K562 (cell line): ENCODE results near the gene TFCP2. TPM values are rescaled to one million over a fixed set of nuclear protein-coding genes. Genes with fewer than 3 reads are reported as not detected.

ENCODE experiments used
- ATAC-seq: fragments of 200-7000 bp; cut with Tn5 transposase; 3 replicates; pipeline ENCODE4 v1.9.1; 2020; ENCODE audit warnings: moderate library complexity
- BruUV-seq: library from RNA; stranded (reverse); fragments of 400-500 nt; replicated peaks from 2 replicates; lab custom pipeline; 2021; lab: Mats Ljungman, UMichigan
- CTCF ChIA-PET: fragments of 300-600 bp; formaldehyde crosslinking; extraction: SDS; loops from one replicate; lab custom pipeline; 2021; ENCODE audit warnings: low intra/inter-chr PET ratio; lab: Yijun Ruan, JAX
- POLR2A ChIA-PET: fragments of 300-600, 350-650 bp; sonication (Branson Sonifier 250); formaldehyde crosslinking; extraction: SDS; loops from one replicate; lab custom pipeline; 2021; ENCODE audit warnings: antibody characterized with exemption, inconsistent platforms; lab: Yijun Ruan, JAX
- DNase-seq, 4 experiments: peaks; one replicate each; pipeline versions ENCODE4 v3.0.0 to v3.0.0-alpha.2; 2011 to 2018; ENCODE audit warnings: low spot score in 3 of 4, mixed read lengths in 3 of 4; ENCODE audit errors: extremely low read depth in 1 of 4
- FAIRE-seq: peaks from 2 replicates; lab custom pipeline; 2011; peaks lifted over from hg19 to GRCh38; lab: Jason Lieb, UNC
- H2AFZ ChIP-seq: 2 replicates; pipeline ENCODE4 v1.6.0; 2011; ENCODE audit warnings: low read depth, low read length, control low read depth, inconsistent platforms
- H3K27ac ChIP-seq: fragments of 200-600 bp; 3 replicates; pipeline ENCODE4 v1.8.0; 2011; ENCODE audit warnings: low read depth, mild to moderate bottlenecking, control low read depth, inconsistent platforms, low read length, moderate library complexity, mixed read lengths; ENCODE audit errors: extremely low read depth
- H3K27me3 ChIP-seq, 2 experiments: fragments of 300-600 bp in 1 of 2; 2 replicates in 1 of 2; 3 replicates in 1 of 2; pipeline versions ENCODE4 v1.6.0 to v1.8.0; 2011; ENCODE audit warnings: inconsistent platforms in 2 of 2, low read length in 2 of 2, mild to moderate bottlenecking in 1 of 2, mixed read lengths in 1 of 2, moderate library complexity in 1 of 2; ENCODE audit not compliant: control insufficient read depth in 2 of 2, insufficient read depth in 2 of 2
- H3K36me3 ChIP-seq: fragments of 300-600 bp; 3 replicates; pipeline ENCODE4 v1.8.0; 2011; ENCODE audit warnings: mild to moderate bottlenecking, low read length, inconsistent platforms; ENCODE audit not compliant: control insufficient read depth, insufficient read depth
- H3K4me1 ChIP-seq, 2 experiments: fragments of 200-600 bp in 1 of 2; replicated peaks in 1 of 2; 2 replicates in 1 of 2; 3 replicates in 1 of 2; pipeline versions ENCODE4 v1.5.1 to v1.8.0; 2011; ENCODE audit warnings: inconsistent platforms in 2 of 2, low read length in 2 of 2, mild to moderate bottlenecking in 1 of 2, mixed read lengths in 1 of 2, moderate library complexity in 1 of 2; ENCODE audit not compliant: control insufficient read depth in 2 of 2, insufficient read depth in 2 of 2
- H3K4me2 ChIP-seq: 2 replicates; pipeline ENCODE4 v1.6.1; 2011; ENCODE audit warnings: low read length, control low read depth, inconsistent platforms, mixed read lengths; ENCODE audit not compliant: insufficient read depth
- H3K4me3 ChIP-seq: fragments of 200-600 bp; sonication (generic), shearing (Covaris generic); 2 replicates; pipeline ENCODE4 v1.5.1; 2016; ENCODE audit warnings: control low read depth, inconsistent platforms
- H3K79me2 ChIP-seq: fragments of 200-600 bp; 3 replicates; pipeline ENCODE4 v1.8.0; 2011; ENCODE audit warnings: low read length, inconsistent platforms; ENCODE audit not compliant: control insufficient read depth, insufficient read depth
- H3K9ac ChIP-seq, 2 experiments: 2 replicates each; pipeline versions ENCODE4 v1.6.0 to v1.6.1; 2011; ENCODE audit warnings: low read depth in 2 of 2, low read length in 2 of 2, control low read depth in 1 of 2, inconsistent platforms in 1 of 2, mild to moderate bottlenecking in 1 of 2, mixed read lengths in 1 of 2; ENCODE audit not compliant: insufficient read depth in 1 of 2
- H3K9me1 ChIP-seq: one replicate; pipeline ENCODE4 v1.6.0; 2011; ENCODE audit warnings: inconsistent platforms, mild to moderate bottlenecking, low read length, moderate library complexity; ENCODE audit not compliant: control insufficient read depth, insufficient read depth
- H3K9me3 ChIP-seq: replicated peaks from 2 replicates; pipeline ENCODE4 v1.5.1; 2011; ENCODE audit warnings: low read depth, low read length, inconsistent platforms; ENCODE audit not compliant: control insufficient read depth, insufficient read depth
- H4K20me1 ChIP-seq: replicated peaks from 2 replicates; pipeline ENCODE4 v1.6.1; 2011; ENCODE audit warnings: low read length, inconsistent platforms, mixed read lengths; ENCODE audit not compliant: control insufficient read depth, insufficient read depth
- ARNT ChIP-seq, 2 experiments: fragments of 450-650 bp; IDR thresholded peaks; 2 replicates each; pipeline ENCODE4 v1.6.1; 2016; ENCODE audit warnings: mild to moderate bottlenecking in 1 of 2
- CUX1 ChIP-seq: fragments of 200-800 bp; sonication (Bioruptor generic); IDR thresholded peaks from 2 replicates; pipeline ENCODE4 v1.6.1; 2016; ENCODE audit warnings: missing genetic modification characterization, missing compliant biosample characterization
- HMG20B ChIP-seq: fragments of 250-450 bp; sonication (Bioruptor Pico); IDR thresholded peaks from 2 replicates; pipeline ENCODE4 v1.5.0; 2021; ENCODE audit warnings: mild to moderate bottlenecking
- IFI16 ChIP-seq: fragments of 250-450 bp; sonication (Bioruptor Pico); IDR thresholded peaks from 2 replicates; pipeline ENCODE4 v2.1.2; 2022; ENCODE audit warnings: mild to moderate bottlenecking, inconsistent platforms
- KAT8 ChIP-seq: fragments of 450-650 bp; IDR thresholded peaks from 2 replicates; pipeline ENCODE4 v1.6.1; 2016; ENCODE audit warnings: low read depth, mild to moderate bottlenecking
- KLF13 ChIP-seq: fragments of 450-650 bp; IDR thresholded peaks from 2 replicates; pipeline ENCODE4 v1.6.1; 2016; ENCODE audit warnings: missing genetic modification characterization, low read depth, mild to moderate bottlenecking, missing compliant biosample characterization, moderate library complexity, borderline replicate concordance
- POLR2AphosphoS5 ChIP-seq: IDR thresholded peaks from 2 replicates; pipeline ENCODE4 v1.6.1; 2011; ENCODE audit warnings: mild to moderate bottlenecking, low read depth, low read length, moderate library complexity; ENCODE audit not compliant: control insufficient read depth, insufficient read depth
- ZNF224 ChIP-seq: sonication (generic); formaldehyde crosslinking; IDR thresholded peaks from 2 replicates; pipeline ENCODE4 v1.8.0; 2022; ENCODE audit warnings: mild to moderate bottlenecking, missing genetic modification reagents
- ZNF316 ChIP-seq: fragments of 450-650 bp; IDR thresholded peaks from 2 replicates; pipeline ENCODE4 v1.6.1; 2016
- ZNF445 ChIP-seq: fragments of 250-450 bp; sonication (Bioruptor Pico); IDR thresholded peaks from 2 replicates; pipeline ENCODE4 v1.4.0; 2020; ENCODE audit warnings: low read depth, mild to moderate bottlenecking, moderate library complexity
- WGBS: fragments of 100-300 bp; shearing (Covaris generic); methylation state at CpG from one replicate; pipeline ENCODE4 v1.1.6; 2016; ENCODE audit warnings: low coverage, mixed read lengths; ENCODE audit not compliant: insufficient coverage; ENCODE audit errors: missing lambda C conversion rate; 5-methylcytosine and 5-hydroxymethylcytosine counted together
- in situ Hi-C: fragments of 300-500 bp; cut with MboI; formaldehyde crosslinking; loops from 4 replicates; pipeline ENCODE4 v1.15.0; 2018; ENCODE audit warnings: inconsistent platforms, mixed read lengths
- intact Hi-C: fragments of 100-400 bp; cut with micrococcal nuclease; formaldehyde crosslinking; loops from 2 replicates; pipeline ENCODE4 v1.14.2; 2022
- polyA plus RNA-seq, 8 experiments: library from polyadenylated mRNA; depleted of rRNA in 4 of 8; stranded (reverse) in 5 of 8; unstranded in 3 of 8; fragments of >200 nt; fragmentation: Nextera tagmentation in 2 of 8; fragmentation: Illumina TruSeq in 1 of 8; extraction: Ambion mirVana in 2 of 8; extraction: Trizol in 1 of 8; gene quantifications; 2 replicates each; pipeline versions ENCODE4 v1.2.1 to v1.2.3, GENCODE V29; 2011 to 2014; ENCODE audit warnings: inconsistent platforms in 1 of 8, missing spikeins in 1 of 8
- total RNA-seq, 7 experiments: library from RNA; depleted of rRNA in 6 of 7; stranded (reverse); fragments of >200 nt in 6 of 7; fragmentation: Illumina TruSeq in 2 of 7; extraction: Trizol in 2 of 7; gene quantifications; 2 replicates each; pipeline versions ENCODE4 v1.2.1 to v1.2.3, GENCODE V29; 2011 to 2021; ENCODE audit warnings: low replicate concordance in 1 of 7
- TF ChIP-seq, protein P1 (sequence below): IDR thresholded peaks from 3 replicates; pipeline ENCODE4 v1.6.1; 2011; ENCODE audit warnings: borderline replicate concordance, mild to moderate bottlenecking; ENCODE audit not compliant: insufficient read length, insufficient read depth
- TF ChIP-seq, protein P2 (sequence below): sonication (generic); formaldehyde crosslinking; IDR thresholded peaks from 2 replicates; pipeline ENCODE4 v1.8.1; 2023; ENCODE audit warnings: mild to moderate bottlenecking, missing genetic modification reagents

The TFCP2 gene
- total and polyA plus RNA-seq, 9 of the 15 experiments (the other 6 are each of a cell fraction or from before 2014, with no cell fraction given) = 8.0 to 38.9 (median 19.3) TPM

- peaks cover 2% of the 10 kb centered on the region; the same call in 1 of the 2 replicates for H4K20me1 ChIP-seq
- intact Hi-C loops (no loop called here), in situ Hi-C loops (no loop called here)
- no peak for ATAC-seq
- H3K4me1 ChIP-seq = peaks cover 2 to 11% of the 10 kb centered on the region in 2 experiments; a peak in 3 of 5 replicates
- no peak for DNase-seq
- no peaks in the 10 kb centered on the region for H3K9me1 ChIP-seq
- H3K79me2 ChIP-seq = peaks cover 19% of the 10 kb centered on the region; the same call in 2 of the 3 replicates
- H3K27me3 ChIP-seq = no peaks in the 10 kb centered on the region
- ChIA-PET CTCF (no interaction called here), POLR2A (no interaction called here)
- peaks cover 10% of the 10 kb centered on the region; the same call in 2 of the 3 replicates for H3K36me3 ChIP-seq
- FAIRE-seq = no peak
- H3K4me3 ChIP-seq = no peak overlapping the region
- no peak overlapping the region for H3K27ac ChIP-seq
- no peaks in the 10 kb centered on the region for H3K9me3 ChIP-seq
- no peak overlapping the region for H3K4me2 ChIP-seq
- no peak overlapping the region for H2AFZ ChIP-seq
- WGBS = 75% methylated on average over 3 of the region's 3 CpGs
- no TSS peak for BruUV-seq
- no peak overlapping the region for H3K9ac ChIP-seq
- TF ChIP-seq POLR2AphosphoS5 = no peak
- TF ChIP-seq KLF13 = no peak
- no peak for TF ChIP-seq CUX1 (CRISPR knock-in tag)
- TF ChIP-seq, protein P1, sequence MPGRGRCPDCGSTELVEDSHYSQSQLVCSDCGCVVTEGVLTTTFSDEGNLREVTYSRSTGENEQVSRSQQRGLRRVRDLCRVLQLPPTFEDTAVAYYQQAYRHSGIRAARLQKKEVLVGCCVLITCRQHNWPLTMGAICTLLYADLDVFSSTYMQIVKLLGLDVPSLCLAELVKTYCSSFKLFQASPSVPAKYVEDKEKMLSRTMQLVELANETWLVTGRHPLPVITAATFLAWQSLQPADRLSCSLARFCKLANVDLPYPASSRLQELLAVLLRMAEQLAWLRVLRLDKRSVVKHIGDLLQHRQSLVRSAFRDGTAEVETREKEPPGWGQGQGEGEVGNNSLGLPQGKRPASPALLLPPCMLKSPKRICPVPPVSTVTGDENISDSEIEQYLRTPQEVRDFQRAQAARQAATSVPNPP = no peak
- TF ChIP-seq HMG20B = no peak
- no peak for TF ChIP-seq ZNF445
- no peak for TF ChIP-seq ZNF224
- no peak for TF ChIP-seq ARNT (IDR thresholded peaks at IDR 0.05)
- no peak for TF ChIP-seq KAT8
- peak; percentile 86 for TF ChIP-seq ZNF316
- TF ChIP-seq, protein P2, sequence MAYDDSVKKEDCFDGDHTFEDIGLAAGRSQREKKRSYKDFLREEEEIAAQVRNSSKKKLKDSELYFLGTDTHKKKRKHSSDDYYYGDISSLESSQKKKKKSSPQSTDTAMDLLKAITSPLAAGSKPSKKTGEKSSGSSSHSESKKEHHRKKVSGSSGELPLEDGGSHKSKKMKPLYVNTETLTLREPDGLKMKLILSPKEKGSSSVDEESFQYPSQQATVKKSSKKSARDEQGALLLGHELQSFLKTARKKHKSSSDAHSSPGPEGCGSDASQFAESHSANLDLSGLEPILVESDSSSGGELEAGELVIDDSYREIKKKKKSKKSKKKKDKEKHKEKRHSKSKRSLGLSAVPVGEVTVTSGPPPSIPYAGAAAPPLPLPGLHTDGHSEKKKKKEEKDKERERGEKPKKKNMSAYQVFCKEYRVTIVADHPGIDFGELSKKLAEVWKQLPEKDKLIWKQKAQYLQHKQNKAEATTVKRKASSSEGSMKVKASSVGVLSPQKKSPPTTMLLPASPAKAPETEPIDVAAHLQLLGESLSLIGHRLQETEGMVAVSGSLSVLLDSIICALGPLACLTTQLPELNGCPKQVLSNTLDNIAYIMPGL (CRISPR knock-in tag) = no peak
- TF ChIP-seq IFI16 (CRISPR knock-in tag) = no peak
Measured at GRCh38 chr12:51156245-51156765, 16.6 kb downstream of the TFCP2 start.
